Smooth muscle cell of the coronary artery (primary cell): Measurements from ENCODE around the gene FAM163A. TPM values are rescaled to one million over a fixed set of nuclear protein-coding genes. Genes with fewer than 3 reads are reported as not detected.

Source experiments
- total RNA-seq: library from RNA; depleted of rRNA; stranded (reverse); fragments of >200 nt; gene quantifications from 2 replicates; pipeline ENCODE4 v1.2.3, GENCODE V29; 2014; ENCODE audit warnings: low replicate concordance

The FAM163A gene
- total RNA-seq: not detected in 2 replicates

GRCh38 chr1:179742717-179743678, at the start of gene FAM163A:
TSS of gene FAM163A (plus strand) at chr1:179743291. CDS start at chr1:179813098, 69,807 bp downstream.

Other genes starting within 250 kb of the FAM163A start
- not detected in 2 replicates for gene NPHS2, start 167.3 kb upstream of the FAM163A start, total RNA-seq
- not detected in 2 replicates for gene TDRD5, start 151.5 kb upstream of the FAM163A start, total RNA-seq
- gene TOR1AIP2, start 134.5 kb downstream of the FAM163A start, total RNA-seq: 36.9 and 46.2 TPM in 2 replicates
- 21.6 and 22.9 TPM in 2 replicates for gene TOR1AIP1, start 139.0 kb downstream of the FAM163A start, total RNA-seq
- gene CEP350, start 211.5 kb downstream of the FAM163A start, total RNA-seq: 27.7 and 32.2 TPM in 2 replicates